Panc1 (cell line): ENCODE data around the gene MRPL46. TPM values are rescaled to one million over a fixed set of nuclear protein-coding genes. Genes with fewer than 3 reads are reported as not detected.

ENCODE experiments used
- ATAC-seq: fragments of 200-7000 bp; cut with Tn5 transposase; 2 replicates; pipeline ENCODE4 v1.9.1; 2020; ENCODE audit warnings: mild to moderate bottlenecking, moderate library complexity
- BruUV-seq: library from RNA; stranded (reverse); fragments of 400-500 nt; replicated peaks from 2 replicates; lab custom pipeline; 2021; lab: Mats Ljungman, UMichigan
- CTCF ChIA-PET: fragments of 300-600 bp; sonication (Branson Sonifier 250); formaldehyde crosslinking; loops from one replicate; lab custom pipeline; 2022; ENCODE audit warnings: antibody characterized with exemption; lab: Charles Lee
- POLR2A ChIA-PET: fragments of 300-600 bp; sonication (Branson Sonifier 250); formaldehyde crosslinking; loops from one replicate; lab custom pipeline; 2022; ENCODE audit warnings: antibody characterized with exemption; lab: Charles Lee
- DNase-seq: peaks from one replicate; pipeline ENCODE4 v3.0.0-alpha.2; 2010; ENCODE audit warnings: low read depth, low spot score
- H3K27ac ChIP-seq: 2 replicates; pipeline ENCODE4 v1.5.1; 2011; ENCODE audit warnings: mild to moderate bottlenecking, low read length, inconsistent platforms
- H3K27me3 ChIP-seq: fragments of 200-500 bp; sonication (Bioruptor generic); 2 replicates; pipeline ENCODE4 v1.6.0; 2014; ENCODE audit warnings: low read length, inconsistent platforms; ENCODE audit not compliant: control insufficient read depth, insufficient read depth
- H3K36me3 ChIP-seq: fragments of 200-500 bp; sonication (Bioruptor generic); 2 replicates; pipeline ENCODE4 v1.5.1; 2014; ENCODE audit warnings: inconsistent platforms, mild to moderate bottlenecking, low read length, moderate library complexity; ENCODE audit not compliant: control insufficient read depth, insufficient read depth
- H3K4me1 ChIP-seq: 2 replicates; pipeline ENCODE4 v1.5.1; 2011; ENCODE audit warnings: inconsistent platforms, mild to moderate bottlenecking, low read length, moderate library complexity; ENCODE audit not compliant: control insufficient read depth, insufficient read depth
- H3K4me3 ChIP-seq, 2 experiments: 2 replicates each; pipeline ENCODE4 v1.5.1; 2011 to 2012; ENCODE audit warnings: low read depth in 2 of 2, low read length in 2 of 2, mild to moderate bottlenecking in 2 of 2, inconsistent platforms in 1 of 2, moderate library complexity in 1 of 2
- H3K9me3 ChIP-seq: fragments of 200-500 bp; sonication (Bioruptor generic); 2 replicates; pipeline ENCODE4 v1.5.1; 2014; ENCODE audit warnings: low read depth, mild to moderate bottlenecking, inconsistent platforms, low read length, moderate library complexity; ENCODE audit not compliant: control insufficient read depth, insufficient read depth
- CTCF ChIP-seq: fragments of 450-650 bp; IDR thresholded peaks from 2 replicates; pipeline ENCODE4 v1.5.1; 2017; ENCODE audit warnings: mild to moderate bottlenecking
- POLR2AphosphoS5 ChIP-seq: IDR thresholded peaks from 2 replicates; pipeline ENCODE4 v1.6.1; 2012; ENCODE audit warnings: mild to moderate bottlenecking, low read depth, low read length, moderate library complexity
- REST ChIP-seq, 2 experiments: IDR thresholded peaks; 2 replicates each; pipeline ENCODE4 v1.6.1; 2011 to 2012; ENCODE audit warnings: low read depth in 2 of 2, control low read depth in 1 of 2, low read length in 1 of 2, mild to moderate bottlenecking in 1 of 2, moderate library complexity in 1 of 2; ENCODE audit not compliant: insufficient read depth in 1 of 2
- SIN3A ChIP-seq: IDR thresholded peaks from 2 replicates; pipeline ENCODE4 v1.6.1; 2012; ENCODE audit warnings: low read depth, mild to moderate bottlenecking, low read length, moderate library complexity, borderline replicate concordance; ENCODE audit not compliant: insufficient read depth
- TCF7L2 ChIP-seq: IDR thresholded peaks from 2 replicates; pipeline ENCODE4 v1.6.1; 2011; ENCODE audit warnings: mild to moderate bottlenecking, low read depth, low read length, inconsistent platforms
- in situ Hi-C: cut with HindIII; loops from 2 replicates; pipeline ENCODE4 v1.10.0; 2016; ENCODE audit warnings: low sequenced_read_pairs, low pct_unique_long_range_greater_than_20kb
- intact Hi-C: fragments of 100-400 bp; cut with micrococcal nuclease; formaldehyde crosslinking; loops from one replicate; pipeline ENCODE4 v1.10.0; 2022; ENCODE audit not compliant: unreplicated experiment
- total RNA-seq: library from RNA; stranded (reverse); gene quantifications from one replicate; pipeline ENCODE4 v1.2.1, GENCODE V29; 2021; ENCODE audit not compliant: unreplicated experiment

The MRPL46 gene
- total RNA-seq, 1 experiment from 2014 or later: 31.3 TPM

GRCh38 chr15:88447741-88448140, 19.4 kb downstream of the MRPL46 start:
- Histone ChIP-seq H3K9me3 (peaks cover 21% of the 10 kb centered on the region), H3K4me1 (no peaks in the 10 kb centered on the region; the same call in 1 of the 2 replicates), H3K27me3 (peaks cover 7% of the 10 kb centered on the region; the same call in 1 of the 2 replicates), H3K4me3 (no peak overlapping the region), H3K27ac (no peak overlapping the region), H3K36me3 (no peaks in the 10 kb centered on the region)
- BruUV-seq: no TSS peak
- ChIA-PET POLR2A (no interaction called here), CTCF (no interaction called here)
- ATAC-seq (no peak), DNase-seq (no peak)
- no peak for TF ChIP-seq POLR2AphosphoS5
- TF ChIP-seq TCF7L2: no peak
- no peak for TF ChIP-seq SIN3A
- no peak for TF ChIP-seq CTCF
- no peak for TF ChIP-seq REST (IDR thresholded peaks at IDR 0.05; ENCODE audit: insufficient read depth in 1 of 2, low read depth in 2 of 2, low read length in 1 of 2)
- intact Hi-C loops (no loop called here), in situ Hi-C loops (no loop called here)

- ChIA-PET POLR2A (no interaction called here), CTCF (no interaction called here)
- no peak for ATAC-seq
- DNase-seq: no peak
- H3K27ac ChIP-seq: no peak overlapping the region
- BruUV-seq: no TSS peak
- H3K9me3 ChIP-seq: peaks cover 21% of the 10 kb centered on the region
- no peaks in the 10 kb centered on the region; the same call in 1 of the 2 replicates for H3K4me1 ChIP-seq
- TF ChIP-seq POLR2AphosphoS5 (no peak), CTCF (no peak), TCF7L2 (no peak), SIN3A (no peak), REST (IDR thresholded peaks at IDR 0.05; ENCODE audit: insufficient read depth in 1 of 2, low read depth in 2 of 2, low read length in 1 of 2) (no peak)
- intact Hi-C loops (no loop called here), in situ Hi-C loops (no loop called here)
- H3K27me3 ChIP-seq: peaks cover 9% of the 10 kb centered on the region
- H3K4me3 ChIP-seq: no peak overlapping the region
- H3K36me3 ChIP-seq: no peaks in the 10 kb centered on the region
Measured at GRCh38 chr15:88447206-88447605, 20.0 kb downstream of the MRPL46 start.
